HepG2 (cell line): ENCODE data around the gene PSAPL1. TPM values are rescaled to one million over a fixed set of nuclear protein-coding genes. Genes with fewer than 3 reads are reported as not detected.

Source experiments
- ATAC-seq: fragments of 200-7000 bp; cut with Tn5 transposase; 3 replicates; pipeline ENCODE4 v1.9.1; 2020; ENCODE audit warnings: mild to moderate bottlenecking, moderate library complexity
- BruUV-seq: library from RNA; stranded (reverse); fragments of 400-500 nt; replicated peaks from 2 replicates; lab custom pipeline; 2021; lab: Mats Ljungman, UMichigan
- CTCF ChIA-PET: fragments of 300-600 bp; formaldehyde crosslinking; extraction: SDS; loops from one replicate; lab custom pipeline; 2021; ENCODE audit warnings: low total read pairs, inconsistent platforms, low intra/inter-chr PET ratio; lab: Yijun Ruan, JAX
- POLR2A ChIA-PET: fragments of 350-600 bp; sonication (Branson Sonifier 250); formaldehyde crosslinking; loops from one replicate; lab custom pipeline; 2020; ENCODE audit warnings: antibody characterized with exemption, inconsistent platforms; lab: Yijun Ruan, JAX
- DNase-seq: peaks from one replicate; pipeline ENCODE4 v3.0.0-alpha.2; 2015; ENCODE audit warnings: low spot score
- FAIRE-seq: peaks from 3 replicates; lab custom pipeline; 2011; peaks lifted over from hg19 to GRCh38; lab: Jason Lieb, UNC
- H2AFZ ChIP-seq: one replicate; pipeline ENCODE4 v1.6.1; 2011; ENCODE audit warnings: low read length, inconsistent platforms
- H3K27ac ChIP-seq: fragments of 300-600 bp; 3 replicates; pipeline ENCODE4 v1.8.0; 2011; ENCODE audit warnings: mixed run types, mild to moderate bottlenecking, mixed read lengths, low read length, inconsistent platforms; ENCODE audit not compliant: insufficient read depth; ENCODE audit errors: extremely low read length
- H3K27me3 ChIP-seq, 2 experiments: fragments of 200-600 bp in 1 of 2; 2 replicates in 1 of 2; 3 replicates in 1 of 2; pipeline versions ENCODE4 v1.6.0 to v1.8.0; 2011; ENCODE audit warnings: low read length in 2 of 2, mild to moderate bottlenecking in 2 of 2, moderate library complexity in 2 of 2, inconsistent platforms in 1 of 2; ENCODE audit not compliant: insufficient read depth in 2 of 2, control insufficient read depth in 1 of 2
- H3K36me3 ChIP-seq, 2 experiments: fragments of 200-600 bp in 1 of 2; replicated peaks in 1 of 2; 2 replicates in 1 of 2; 3 replicates in 1 of 2; pipeline versions ENCODE4 v1.5.1 to v1.8.0; 2011; ENCODE audit warnings: low read length in 2 of 2, inconsistent platforms in 1 of 2; ENCODE audit not compliant: insufficient read depth in 2 of 2, control insufficient read depth in 1 of 2
- H3K4me1 ChIP-seq: 2 replicates; pipeline ENCODE4 v1.5.1; 2012; ENCODE audit warnings: low read length, inconsistent platforms; ENCODE audit not compliant: insufficient read depth
- H3K4me2 ChIP-seq: 2 replicates; pipeline ENCODE4 v1.6.0; 2011; ENCODE audit warnings: low read depth, low read length, inconsistent platforms
- H3K4me3 ChIP-seq, 3 experiments: fragments of 200-600 bp in 1 of 3; sonication (generic), shearing (Covaris generic) in 1 of 3; replicated peaks in 1 of 3; 2 replicates each; pipeline ENCODE4 v1.5.1; 2011 to 2016; ENCODE audit warnings: low read length in 3 of 3, inconsistent platforms in 2 of 3, low read depth in 2 of 3, mild to moderate bottlenecking in 2 of 3, control low read depth in 1 of 3, mixed read lengths in 1 of 3; ENCODE audit not compliant: insufficient read depth in 1 of 3
- H3K79me2 ChIP-seq: one replicate; pipeline ENCODE4 v1.6.1; 2011; ENCODE audit warnings: low read length, inconsistent platforms; ENCODE audit not compliant: insufficient read depth
- H3K9ac ChIP-seq: 2 replicates; pipeline ENCODE4 v1.6.0; 2011; ENCODE audit warnings: mild to moderate bottlenecking, low read depth, low read length, inconsistent platforms; ENCODE audit not compliant: insufficient read depth
- H3K9me3 ChIP-seq: 2 replicates; pipeline ENCODE4 v1.5.1; 2012; ENCODE audit warnings: mild to moderate bottlenecking, low read length
- H4K20me1 ChIP-seq: 2 replicates; pipeline ENCODE4 v1.6.0; 2011; ENCODE audit warnings: inconsistent platforms, mild to moderate bottlenecking, low read length, moderate library complexity; ENCODE audit not compliant: insufficient read depth
- CENPT ChIP-seq: sonication (generic); formaldehyde crosslinking; IDR thresholded peaks from 2 replicates; pipeline ENCODE4 v1.8.0; 2022; ENCODE audit warnings: low read depth, mild to moderate bottlenecking, moderate library complexity, missing genetic modification reagents
- CTCF ChIP-seq: sonication (generic); formaldehyde crosslinking; IDR thresholded peaks from 2 replicates; pipeline ENCODE4 v1.5.0; 2020; ENCODE audit warnings: mild to moderate bottlenecking, missing genetic modification reagents, moderate library complexity
- ELF3 ChIP-seq: IDR thresholded peaks from 2 replicates; pipeline ENCODE4 v1.6.1; 2016; ENCODE audit warnings: missing genetic modification reagents, missing compliant biosample characterization
- FOSL2 ChIP-seq: sonication (generic); formaldehyde crosslinking; IDR thresholded peaks from 2 replicates; pipeline ENCODE4 v1.4.0; 2020; ENCODE audit warnings: missing genetic modification reagents
- HNF1A ChIP-seq, 2 experiments: sonication (generic) in 1 of 2; formaldehyde crosslinking in 1 of 2; IDR thresholded peaks; 2 replicates each; pipeline versions ENCODE4 v1.4.0 to v1.6.1; 2016 to 2020; ENCODE audit warnings: borderline replicate concordance in 1 of 2, low read depth in 1 of 2, mild to moderate bottlenecking in 1 of 2, missing genetic modification reagents in 1 of 2
- PATZ1 ChIP-seq: sonication (generic); formaldehyde crosslinking; IDR thresholded peaks from 2 replicates; pipeline ENCODE4 v1.4.0; 2020; ENCODE audit warnings: missing genetic modification reagents
- SATB2 ChIP-seq: sonication (generic); formaldehyde crosslinking; IDR thresholded peaks from 2 replicates; pipeline ENCODE4 v1.5.0; 2020; ENCODE audit warnings: missing genetic modification reagents
- SNAI1 ChIP-seq: sonication (generic); formaldehyde crosslinking; IDR thresholded peaks from 2 replicates; pipeline ENCODE4 v1.5.0; 2020; ENCODE audit warnings: mild to moderate bottlenecking, missing genetic modification reagents, borderline replicate concordance
- TCF7L2 ChIP-seq: IDR thresholded peaks from 2 replicates; pipeline ENCODE4 v1.6.1; 2011; ENCODE audit warnings: mild to moderate bottlenecking, low read depth, low read length, moderate library complexity
- TRIM22 ChIP-seq: fragments of 450-650 bp; IDR thresholded peaks from 2 replicates; pipeline ENCODE4 v1.6.1; 2017
- ZNF550 ChIP-seq: sonication (generic); formaldehyde crosslinking; IDR thresholded peaks from 2 replicates; pipeline ENCODE4 v1.4.0; 2020; ENCODE audit warnings: mild to moderate bottlenecking, missing genetic modification reagents, borderline replicate concordance
- ZNF572 ChIP-seq: sonication (generic); formaldehyde crosslinking; IDR thresholded peaks from 2 replicates; pipeline ENCODE4 v1.5.1; 2020; ENCODE audit warnings: mild to moderate bottlenecking, missing genetic modification reagents
- ZNF619 ChIP-seq: sonication (generic); formaldehyde crosslinking; IDR thresholded peaks from 2 replicates; pipeline ENCODE4 v1.4.0; 2020; ENCODE audit warnings: mild to moderate bottlenecking, missing genetic modification reagents
- ZNF674 ChIP-seq: sonication (generic); formaldehyde crosslinking; IDR thresholded peaks from 2 replicates; pipeline ENCODE4 v1.5.0; 2020; ENCODE audit warnings: low read depth, mild to moderate bottlenecking, missing genetic modification reagents
- WGBS: methylation state at CpG from one replicate; pipeline ENCODE4 v1.1.6; 2017; ENCODE audit warnings: low lambda C conversion rate; 5-methylcytosine and 5-hydroxymethylcytosine counted together
- in situ Hi-C: cut with HindIII; loops from 2 replicates; pipeline ENCODE4 v1.10.0; 2017; ENCODE audit warnings: low pct_unique_long_range_greater_than_20kb; ENCODE audit not compliant: extremely low pct_ligation_motif_present
- intact Hi-C: fragments of 100-400 bp; cut with micrococcal nuclease; formaldehyde crosslinking; loops from one replicate; pipeline ENCODE4 v1.10.0; 2022; ENCODE audit not compliant: unreplicated experiment
- polyA plus RNA-seq, 8 experiments: library from polyadenylated mRNA; depleted of rRNA in 3 of 8; stranded (reverse) in 7 of 8; unstranded in 1 of 8; fragments of >200 nt; fragmentation: Illumina TruSeq in 4 of 8; extraction: Trizol in 4 of 8; gene quantifications; 2 replicates each; pipeline versions ENCODE4 v1.2.1 to v1.2.3, GENCODE V29; 2011 to 2016; ENCODE audit warnings: low read depth in 4 of 8, missing spikeins in 1 of 8, mixed read lengths in 1 of 8; ENCODE audit not compliant: insufficient read depth in 1 of 8
- total RNA-seq, 5 experiments: library from RNA; depleted of rRNA; stranded (reverse); fragments of >200 nt; fragmentation: Illumina TruSeq; extraction: Trizol; gene quantifications; 2 replicates each; pipeline ENCODE4 v1.2.3, GENCODE V29; 2016; ENCODE audit warnings: low read depth in 1 of 5

Gene PSAPL1
- total and polyA plus RNA-seq, 2 of the 13 experiments (the other 11 are each of a cell fraction or from before 2014, with no cell fraction given) = 0.02 to 0.16 TPM

GRCh38 chr4:7430965-7431695, 3.6 kb downstream of the PSAPL1 start:
- peaks cover 9 to 52% of the 10 kb centered on the region in 2 experiments; a peak in 4 of 5 replicates for H3K27me3 ChIP-seq
- intact Hi-C loops = no loop called here
- no peak overlapping the region for H3K4me3 ChIP-seq
- 21% methylated on average over 4 of the region's 17 CpGs for WGBS
- no peaks in the 10 kb centered on the region for H4K20me1 ChIP-seq
- no peak overlapping the region for H3K27ac ChIP-seq
- H3K4me1 ChIP-seq = peaks cover 19% of the 10 kb centered on the region
- no peaks in the 10 kb centered on the region for H3K36me3 ChIP-seq
- no peak for DNase-seq
- ChIA-PET POLR2A (no interaction called here), CTCF (no interaction called here)
- no peaks in the 10 kb centered on the region for H3K79me2 ChIP-seq
- H2AFZ ChIP-seq = no peak overlapping the region
- no peak overlapping the region for H3K9ac ChIP-seq
- in situ Hi-C loops = no loop called here
- no peak overlapping the region for H3K4me2 ChIP-seq
- no TSS peak for BruUV-seq
- FAIRE-seq = no peak
- ATAC-seq = no peak
- H3K9me3 ChIP-seq = no peaks in the 10 kb centered on the region
- TF ChIP-seq FOSL2 (CRISPR knock-in tag) (no peak), PATZ1 (CRISPR knock-in tag) (no peak), ELF3 (CRISPR knock-in tag) (no peak), SATB2 (no peak), ZNF550 (no peak), ZNF674 (CRISPR knock-in tag) (no peak), TCF7L2 (no peak), CTCF (CRISPR knock-in tag) (no peak), ZNF619 (no peak), HNF1A (IDR thresholded peaks at IDR 0.05; ENCODE audit: low read depth) (no peak), HNF1A (CRISPR knock-in tag; IDR thresholded peaks at IDR 0.05; ENCODE audit: borderline replicate concordance) (no peak), TRIM22 (no peak), CENPT (no peak), ZNF572 (CRISPR knock-in tag) (no peak), SNAI1 (no peak)
